ENCODE data around the gene MAGEC1.
"Not testable (repeated sequence)": the region's sequence is repeated elsewhere in the genome, so short reads cannot be mapped to it uniquely, and the experiment has no call there.

MAGEC1 gene

GRCh38 chrX:141903400-141904155, at the start of gene MAGEC1:
TSS of gene MAGEC1 (plus strand) at chrX:141903894. CDS start at chrX:141905073, 1,179 bp downstream.
- no peak for DNase-seq (ENCODE audit: low spot score)

GRCh38 chrX:141857479-141857878, 46.2 kb upstream of the MAGEC1 start:
- no peak for DNase-seq (ENCODE audit: low spot score)

GRCh38 chrX:141879616-141880015, 24.1 kb upstream of the MAGEC1 start:
- no peak for DNase-seq (ENCODE audit: low spot score)

GRCh38 chrX:141888811-141889210, 14.9 kb upstream of the MAGEC1 start:
- DNase-seq (ENCODE audit: low spot score) = not testable (repeated sequence)

GRCh38 chrX:141894733-141895132, 9.0 kb upstream of the MAGEC1 start:
- no peak for DNase-seq (ENCODE audit: low spot score)

- DNase-seq (ENCODE audit: low spot score) = no peak
These were observed 6.0 kb upstream of the MAGEC1 start for GRCh38 chrX:141897690-141898089.

- no peak for DNase-seq (ENCODE audit: low spot score)
These were observed 1.3 kb upstream of the MAGEC1 start for GRCh38 chrX:141902366-141902765.

GRCh38 chrX:141904262-141904661, 568 bp downstream of the MAGEC1 start:
- DNase-seq (ENCODE audit: low spot score) = no peak

GRCh38 chrX:141917801-141918200, 14.1 kb downstream of the MAGEC1 start:
- peak; percentile 28 for DNase-seq (ENCODE audit: low spot score)

- no peak for DNase-seq (ENCODE audit: low spot score)
These were observed 20.6 kb downstream of the MAGEC1 start for GRCh38 chrX:141924293-141924692.

GRCh38 chrX:141928432-141928831, 24.7 kb downstream of the MAGEC1 start:
- no peak for DNase-seq (ENCODE audit: low spot score)

GRCh38 chrX:141934059-141934641, 30.5 kb downstream of the MAGEC1 start:
- DNase-seq (ENCODE audit: low spot score) = no peak

GRCh38 chrX:141935645-141936044, 32.0 kb downstream of the MAGEC1 start:
- no peak for DNase-seq (ENCODE audit: low spot score)

- DNase-seq (ENCODE audit: low spot score) = no peak
These were observed 32.4 kb downstream of the MAGEC1 start for GRCh38 chrX:141936080-141936479.

- DNase-seq (ENCODE audit: low spot score) = no peak
These were observed 37.5 kb downstream of the MAGEC1 start for GRCh38 chrX:141941234-141941633.

GRCh38 chrX:141945426-141945825, 41.7 kb downstream of the MAGEC1 start:
- no peak for DNase-seq (ENCODE audit: low spot score)

- no peak for DNase-seq (ENCODE audit: low spot score)
These were observed 43.7 kb downstream of the MAGEC1 start for GRCh38 chrX:141947350-141947749.

GRCh38 chrX:141952603-141953002, 48.9 kb downstream of the MAGEC1 start:
- no peak for DNase-seq (ENCODE audit: low spot score)

GRCh38 chrX:141958675-141959074, 55.0 kb downstream of the MAGEC1 start:
- no peak for DNase-seq (ENCODE audit: low spot score)

Data from COLO829 (cell line).